NB4 (cell line): ENCODE results near the gene FNBP1L.

ENCODE experiments used
- MYC ChIP-seq: IDR thresholded peaks from 2 replicates; pipeline ENCODE4 v1.6.1; 2011; ENCODE audit warnings: low read depth, low read length
- POLR2A ChIP-seq: IDR thresholded peaks from 2 replicates; pipeline ENCODE4 v1.6.1; 2011; ENCODE audit warnings: mild to moderate bottlenecking; ENCODE audit not compliant: insufficient read length; ENCODE audit errors: extremely low read depth
- TF ChIP-seq, protein P1 (sequence below): IDR thresholded peaks from 2 replicates; pipeline ENCODE4 v1.6.1; 2011; ENCODE audit warnings: low read depth, low read length
- TF ChIP-seq, protein P2 (sequence below): IDR thresholded peaks from one replicate; pipeline ENCODE4 v1.5.1; 2012; ENCODE audit warnings: low read depth, low read length

DNA sequence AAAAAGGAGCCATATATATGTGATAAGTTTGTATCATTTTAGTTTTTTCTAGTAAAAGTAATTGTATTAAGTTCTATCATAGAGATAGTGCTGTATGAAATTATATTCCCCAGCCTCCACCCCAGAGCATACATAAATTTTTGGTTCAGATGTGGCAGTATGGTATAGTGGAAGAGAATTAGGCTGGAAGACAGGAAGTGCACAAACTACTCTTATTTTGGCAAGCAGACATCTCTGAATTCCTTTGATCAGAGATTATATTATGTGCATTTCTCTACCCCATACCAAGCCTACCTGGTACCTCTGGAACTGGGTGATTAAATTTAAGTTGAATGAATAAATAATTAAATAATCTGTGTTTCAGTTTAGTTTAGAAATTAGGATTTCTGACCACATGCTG, 55.9 kb downstream of the FNBP1L start:
- TF ChIP-seq, protein P1, sequence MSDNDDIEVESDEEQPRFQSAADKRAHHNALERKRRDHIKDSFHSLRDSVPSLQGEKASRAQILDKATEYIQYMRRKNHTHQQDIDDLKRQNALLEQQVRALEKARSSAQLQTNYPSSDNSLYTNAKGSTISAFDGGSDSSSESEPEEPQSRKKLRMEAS, result no peak
- TF ChIP-seq, protein P2, sequence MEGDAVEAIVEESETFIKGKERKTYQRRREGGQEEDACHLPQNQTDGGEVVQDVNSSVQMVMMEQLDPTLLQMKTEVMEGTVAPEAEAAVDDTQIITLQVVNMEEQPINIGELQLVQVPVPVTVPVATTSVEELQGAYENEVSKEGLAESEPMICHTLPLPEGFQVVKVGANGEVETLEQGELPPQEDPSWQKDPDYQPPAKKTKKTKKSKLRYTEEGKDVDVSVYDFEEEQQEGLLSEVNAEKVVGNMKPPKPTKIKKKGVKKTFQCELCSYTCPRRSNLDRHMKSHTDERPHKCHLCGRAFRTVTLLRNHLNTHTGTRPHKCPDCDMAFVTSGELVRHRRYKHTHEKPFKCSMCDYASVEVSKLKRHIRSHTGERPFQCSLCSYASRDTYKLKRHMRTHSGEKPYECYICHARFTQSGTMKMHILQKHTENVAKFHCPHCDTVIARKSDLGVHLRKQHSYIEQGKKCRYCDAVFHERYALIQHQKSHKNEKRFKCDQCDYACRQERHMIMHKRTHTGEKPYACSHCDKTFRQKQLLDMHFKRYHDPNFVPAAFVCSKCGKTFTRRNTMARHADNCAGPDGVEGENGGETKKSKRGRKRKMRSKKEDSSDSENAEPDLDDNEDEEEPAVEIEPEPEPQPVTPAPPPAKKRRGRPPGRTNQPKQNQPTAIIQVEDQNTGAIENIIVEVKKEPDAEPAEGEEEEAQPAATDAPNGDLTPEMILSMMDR, result no peak
- no peak for TF ChIP-seq POLR2A
- TF ChIP-seq MYC, result no peak
